CD14-positive monocyte (primary cell): ENCODE measurements around the gene TTC21A. TPM values are rescaled to one million over a fixed set of nuclear protein-coding genes. Genes with fewer than 3 reads are reported as not detected.

Source experiments
- DNase-seq, 3 donors: peaks; one replicate each; pipeline ENCODE4 v3.0.0-alpha.2; 2011 to 2022
- H2AFZ ChIP-seq: 2 replicates; pipeline ENCODE4 v1.6.0; 2012; ENCODE audit warnings: mild to moderate bottlenecking, low read depth, low read length, inconsistent platforms; ENCODE audit not compliant: insufficient read depth, poor library complexity, severe bottlenecking
- H3K27ac ChIP-seq, 2 donors: 1 replicate in 1 of 2; 2 replicates in 1 of 2; pipeline ENCODE4 v1.5.1; 2012 to 2013; ENCODE audit warnings: low read length in 2 of 2, control low read depth in 1 of 2, inconsistent platforms in 1 of 2, low read depth in 1 of 2, mild to moderate bottlenecking in 1 of 2
- H3K27me3 ChIP-seq, 2 donors: one replicate each; pipeline versions ENCODE4 v1.6.0 to v1.6.1; 2011 to 2013; ENCODE audit warnings: low read length in 2 of 2; ENCODE audit not compliant: control insufficient read depth in 2 of 2, insufficient read depth in 2 of 2
- H3K36me3 ChIP-seq, 2 donors: replicated peaks in 1 of 2; 1 replicate in 1 of 2; 2 replicates in 1 of 2; pipeline versions ENCODE4 v1.5.1 to v1.6.1; 2012 to 2013; ENCODE audit warnings: low read length in 2 of 2, control low read depth in 1 of 2, inconsistent platforms in 1 of 2, mild to moderate bottlenecking in 1 of 2; ENCODE audit not compliant: insufficient read depth in 2 of 2, control insufficient read depth in 1 of 2
- H3K4me1 ChIP-seq, 2 donors: 1 replicate in 1 of 2; 2 replicates in 1 of 2; pipeline versions ENCODE4 v1.5.1 to v1.6.1; 2012 to 2013; ENCODE audit warnings: low read length in 2 of 2, control low read depth in 1 of 2, inconsistent platforms in 1 of 2, mild to moderate bottlenecking in 1 of 2, moderate library complexity in 1 of 2; ENCODE audit not compliant: insufficient read depth in 2 of 2, control insufficient read depth in 1 of 2
- H3K4me2 ChIP-seq: replicated peaks from 2 replicates; pipeline ENCODE3; 2012; ENCODE audit warnings: low read length, moderate library complexity, mild to moderate bottlenecking; ENCODE audit not compliant: poor library complexity, severe bottlenecking; ENCODE audit errors: extremely low read depth
- H3K4me3 ChIP-seq, 3 experiments: fragments of 200-600 bp in 1 of 3; sonication (generic) in 1 of 3; replicated peaks in 1 of 3; 1 replicate in 2 of 3; 2 replicates in 1 of 3; pipeline ENCODE4 v1.5.1; 2011 to 2013; ENCODE audit warnings: low read length in 3 of 3, mild to moderate bottlenecking in 3 of 3, control low read depth in 2 of 3, low read depth in 2 of 3, inconsistent platforms in 1 of 3, moderate library complexity in 1 of 3
- H3K79me2 ChIP-seq: 2 replicates; pipeline ENCODE4 v1.6.0; 2012; ENCODE audit warnings: mild to moderate bottlenecking, control low read depth, inconsistent platforms, low read length, moderate library complexity; ENCODE audit not compliant: insufficient read depth
- H3K9ac ChIP-seq: 2 replicates; pipeline ENCODE4 v1.6.0; 2017; ENCODE audit warnings: low read length, mild to moderate bottlenecking; ENCODE audit not compliant: insufficient read depth, poor library complexity, severe bottlenecking
- H3K9me3 ChIP-seq, 2 donors: replicated peaks in 1 of 2; 1 replicate in 1 of 2; 2 replicates in 1 of 2; pipeline versions ENCODE4 v1.5.1 to v1.6.1; 2012 to 2013; ENCODE audit warnings: low read length in 2 of 2, control low read depth in 1 of 2; ENCODE audit not compliant: control insufficient read depth in 1 of 2, insufficient read depth in 1 of 2
- H4K20me1 ChIP-seq: 2 replicates; pipeline ENCODE4 v1.6.0; 2012; ENCODE audit warnings: mild to moderate bottlenecking, low read length, control low read depth, moderate library complexity; ENCODE audit not compliant: insufficient read depth
- H3K27ac Mint-ChIP-seq, 7 donors: one replicate each; pipeline ENCODE4 v1.8.0; 2020; ENCODE audit warnings: mild to moderate bottlenecking in 7 of 7, mixed read lengths in 7 of 7, moderate library complexity in 6 of 7, inconsistent platforms in 2 of 7
- H3K27me3 Mint-ChIP-seq, 3 donors: one replicate each; pipeline ENCODE4 v1.8.0; 2021 to 2022; ENCODE audit warnings: low read depth in 3 of 3, mild to moderate bottlenecking in 3 of 3, mixed read lengths in 3 of 3, moderate library complexity in 3 of 3, inconsistent platforms in 1 of 3
- H3K36me3 Mint-ChIP-seq, 2 donors: one replicate each; pipeline ENCODE4 v1.8.0; 2020; ENCODE audit warnings: mixed read lengths in 2 of 2, inconsistent platforms in 1 of 2, mild to moderate bottlenecking in 1 of 2
- H3K4me1 Mint-ChIP-seq: one replicate; pipeline ENCODE4 v1.8.0; 2020; ENCODE audit warnings: mild to moderate bottlenecking, mixed read lengths
- H3K4me3 Mint-ChIP-seq, 2 donors: one replicate each; pipeline ENCODE4 v1.8.0; 2020; ENCODE audit warnings: mild to moderate bottlenecking in 2 of 2, mixed read lengths in 2 of 2, moderate library complexity in 1 of 2
- H3K9me3 Mint-ChIP-seq, 7 donors: one replicate each; pipeline ENCODE4 v1.8.0; 2020 to 2022; ENCODE audit warnings: mixed read lengths in 7 of 7, mild to moderate bottlenecking in 6 of 7, moderate library complexity in 6 of 7, inconsistent platforms in 2 of 7
- WGBS: methylation state at CpG from one replicate; pipeline ENCODE4 v1.1.5; 2013; ENCODE audit warnings: missing lambda C conversion rate; ENCODE audit not compliant: insufficient coverage; 5-methylcytosine and 5-hydroxymethylcytosine counted together
- intact Hi-C, 2 donors: fragments of 100-400 bp; cut with micrococcal nuclease; formaldehyde crosslinking; loops; one replicate each; pipeline versions ENCODE4 v1.15.0 to v1.15.1; 2023
- polyA plus RNA-seq, 3 donors: library from polyadenylated mRNA; depleted of rRNA in 1 of 3; unstranded in 2 of 3; stranded (reverse) in 1 of 3; fragments of 300-500 nt in 2 of 3; fragments of >200 nt in 1 of 3; fragmentation: Illumina TruSeq in 2 of 3; gene quantifications; 1 replicate in 2 of 3; 2 replicates in 1 of 3; pipeline ENCODE4 v1.2.3, GENCODE V29; 2012 to 2021
- TF ChIP-seq, protein P1 (sequence below): fragments of 200-600 bp; IDR thresholded peaks from one replicate; pipeline ENCODE4 v1.8.0; 2022; ENCODE audit warnings: antibody characterized with exemption, mild to moderate bottlenecking

Gene TTC21A
- polyA plus RNA-seq, 3 donors: 0.67 to 12.9 (median 2.2) TPM

DNA sequence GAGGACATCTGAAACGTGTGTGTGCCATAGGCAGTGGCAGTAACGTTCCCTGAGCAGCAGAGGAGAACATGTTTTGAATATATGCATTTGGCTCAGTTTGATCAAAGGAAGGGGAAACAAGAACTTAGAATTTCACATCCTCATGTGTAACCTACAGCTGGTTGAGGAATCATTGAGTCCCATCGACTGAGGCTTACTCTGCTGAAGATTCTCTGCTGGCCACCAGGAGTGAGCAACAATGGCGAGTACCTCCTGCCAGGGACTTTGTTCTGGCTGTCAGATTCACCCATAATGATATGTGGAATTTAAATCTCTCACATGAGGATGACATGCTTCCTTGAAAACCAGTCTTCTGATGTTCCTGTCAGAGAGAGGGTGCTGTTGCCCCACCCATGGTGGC, 21.3 kb upstream of the TTC21A start:
- Mint-ChIP-seq H3K36me3 (peaks cover 78 to 83% of the 10 kb centered on the region in 2 donors), H3K9me3 (no peaks in the 10 kb centered on the region), H3K27ac (peak overlapping the region in 3 of 7 donors; percentile 17 to 22 (median 18)), H3K4me1 (no peaks in the 10 kb centered on the region), H3K27me3 (no peaks in the 10 kb centered on the region), H3K4me3 (no peak overlapping the region)
- H3K4me2 ChIP-seq: no peak overlapping the region
- H3K27me3 ChIP-seq: no peaks in the 10 kb centered on the region
- H3K4me3 ChIP-seq: no peak overlapping the region
- peaks cover 69 to 95% of the 10 kb centered on the region in 2 donors for H3K36me3 ChIP-seq
- H3K4me1 ChIP-seq: no peaks in the 10 kb centered on the region
- 57% methylated on average over 2 of the region's 4 CpGs for WGBS
- intact Hi-C loops: no loop called here
- no peaks in the 10 kb centered on the region for H4K20me1 ChIP-seq
- no peak overlapping the region for H2AFZ ChIP-seq
- H3K9me3 ChIP-seq: no peaks in the 10 kb centered on the region
- no peak overlapping the region for H3K27ac ChIP-seq
- no peaks in the 10 kb centered on the region for H3K79me2 ChIP-seq
- no peak for DNase-seq
- TF ChIP-seq, protein P1, sequence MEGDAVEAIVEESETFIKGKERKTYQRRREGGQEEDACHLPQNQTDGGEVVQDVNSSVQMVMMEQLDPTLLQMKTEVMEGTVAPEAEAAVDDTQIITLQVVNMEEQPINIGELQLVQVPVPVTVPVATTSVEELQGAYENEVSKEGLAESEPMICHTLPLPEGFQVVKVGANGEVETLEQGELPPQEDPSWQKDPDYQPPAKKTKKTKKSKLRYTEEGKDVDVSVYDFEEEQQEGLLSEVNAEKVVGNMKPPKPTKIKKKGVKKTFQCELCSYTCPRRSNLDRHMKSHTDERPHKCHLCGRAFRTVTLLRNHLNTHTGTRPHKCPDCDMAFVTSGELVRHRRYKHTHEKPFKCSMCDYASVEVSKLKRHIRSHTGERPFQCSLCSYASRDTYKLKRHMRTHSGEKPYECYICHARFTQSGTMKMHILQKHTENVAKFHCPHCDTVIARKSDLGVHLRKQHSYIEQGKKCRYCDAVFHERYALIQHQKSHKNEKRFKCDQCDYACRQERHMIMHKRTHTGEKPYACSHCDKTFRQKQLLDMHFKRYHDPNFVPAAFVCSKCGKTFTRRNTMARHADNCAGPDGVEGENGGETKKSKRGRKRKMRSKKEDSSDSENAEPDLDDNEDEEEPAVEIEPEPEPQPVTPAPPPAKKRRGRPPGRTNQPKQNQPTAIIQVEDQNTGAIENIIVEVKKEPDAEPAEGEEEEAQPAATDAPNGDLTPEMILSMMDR: no peak
- H3K9ac ChIP-seq: no peak overlapping the region

DNA sequence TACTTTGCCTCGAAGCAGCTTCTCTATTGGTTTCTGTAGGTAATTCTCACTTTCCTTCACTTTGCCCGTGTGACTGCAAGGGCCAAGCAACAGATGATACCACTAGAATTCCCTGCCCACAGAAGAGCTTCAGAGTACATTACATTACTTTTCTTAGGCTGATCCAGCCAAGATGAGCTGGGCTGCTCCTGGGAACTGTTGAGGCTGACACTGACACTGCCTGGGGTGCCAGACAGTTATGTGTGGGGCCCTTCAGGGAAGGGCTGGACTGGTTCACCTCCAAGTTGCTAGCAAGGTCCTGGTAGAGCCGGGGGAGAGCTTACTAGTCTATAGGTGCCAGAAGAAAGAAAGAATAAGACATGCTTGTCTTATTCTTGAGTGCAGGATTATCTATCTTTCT, 19.0 kb upstream of the TTC21A start:
- Mint-ChIP-seq H3K9me3 (no peaks in the 10 kb centered on the region), H3K36me3 (peaks cover 77 to 84% of the 10 kb centered on the region in 2 donors), H3K27me3 (no peaks in the 10 kb centered on the region), H3K27ac (no peak overlapping the region), H3K4me3 (no peak overlapping the region), H3K4me1 (no peaks in the 10 kb centered on the region)
- no peak overlapping the region for H2AFZ ChIP-seq
- H3K4me2 ChIP-seq: no peak overlapping the region
- H3K4me3 ChIP-seq: no peak overlapping the region
- TF ChIP-seq, protein P1: no peak
- no peak overlapping the region for H3K27ac ChIP-seq
- intact Hi-C loops: no loop called here
- H3K79me2 ChIP-seq: no peaks in the 10 kb centered on the region
- peaks cover 77 to 97% of the 10 kb centered on the region in 2 donors for H3K36me3 ChIP-seq
- no peaks in the 10 kb centered on the region for H3K4me1 ChIP-seq
- no peaks in the 10 kb centered on the region for H3K27me3 ChIP-seq
- no peak for DNase-seq
- WGBS: 90% methylated on average over 2 of the region's 3 CpGs
- H3K9ac ChIP-seq: no peak overlapping the region
- no peaks in the 10 kb centered on the region for H4K20me1 ChIP-seq
- no peaks in the 10 kb centered on the region for H3K9me3 ChIP-seq
